HCT116 (cell line): ENCODE measurements around the gene RCVRN. TPM values are rescaled to one million over a fixed set of nuclear protein-coding genes. Genes with fewer than 3 reads are reported as not detected.

Experiments
- ATAC-seq: fragments of 200-7000 bp; cut with Tn5 transposase; 2 replicates; pipeline ENCODE4 v1.9.1; 2020; ENCODE audit warnings: mild to moderate bottlenecking, moderate library complexity
- BruUV-seq: library from RNA; stranded (reverse); fragments of 400-500 nt; replicated peaks from 2 replicates; lab custom pipeline; 2021; lab: Mats Ljungman, UMichigan
- CTCF ChIA-PET: fragments of 300-600 bp; sonication (Branson Sonifier 250); formaldehyde crosslinking; loops from one replicate; lab custom pipeline; 2021; ENCODE audit warnings: antibody characterized with exemption; lab: Charles Lee
- POLR2A ChIA-PET: fragments of 300-600, 350-600 bp; sonication (Branson Sonifier 250); formaldehyde crosslinking; loops from one replicate; lab custom pipeline; 2021; ENCODE audit warnings: antibody characterized with exemption; lab: Charles Lee
- RAD21 ChIA-PET, 2 experiments: fragments of 300-600 bp; sonication (Branson Sonifier 250); formaldehyde crosslinking; loops; one replicate each; lab custom pipeline; 2023; ENCODE audit warnings: low total read pairs in 2 of 2; ENCODE audit not compliant: uncharacterized antibody in 2 of 2, unreplicated experiment in 2 of 2, low non-redundant PET in 1 of 2; lab: Charles Lee
- DNase-seq: peaks from one replicate; pipeline ENCODE4 v3.0.0-alpha.2; 2010; ENCODE audit warnings: low read depth, low spot score
- H2AFZ ChIP-seq: fragments of 200-600 bp; shearing (Covaris generic), sonication (generic); 2 replicates; pipeline ENCODE4 v1.6.1; 2017; ENCODE audit warnings: low read depth, mixed run types, mixed read lengths, antibody characterized with exemption, low read length; ENCODE audit not compliant: poor library complexity, severe bottlenecking
- H3K27ac ChIP-seq: 2 replicates; pipeline ENCODE4 v1.5.1; 2012; ENCODE audit warnings: low read depth, low read length
- H3K27me3 ChIP-seq: fragments of 200-600 bp; sonication (generic); 2 replicates; pipeline ENCODE4 v1.6.1; 2016; ENCODE audit warnings: mixed run types, low read length, mixed read lengths; ENCODE audit not compliant: insufficient read depth
- H3K36me3 ChIP-seq, 2 experiments: fragments of 200-500 bp in 1 of 2; fragments of 200-600 bp in 1 of 2; sonication (Bioruptor generic) in 1 of 2; sonication (generic) in 1 of 2; 2 replicates each; pipeline versions ENCODE4 v1.5.1 to v1.6.1; 2014 to 2016; ENCODE audit warnings: low read length in 2 of 2, inconsistent platforms in 1 of 2, mixed read lengths in 1 of 2, mixed run types in 1 of 2; ENCODE audit not compliant: insufficient read depth in 2 of 2, control insufficient read depth in 1 of 2
- H3K4me1 ChIP-seq, 2 experiments: fragments of 200-600 bp in 1 of 2; sonication (generic) in 1 of 2; 2 replicates each; pipeline versions ENCODE4 v1.5.1 to v1.6.1; 2012 to 2017; ENCODE audit warnings: low read length in 2 of 2, inconsistent platforms in 1 of 2, mild to moderate bottlenecking in 1 of 2, mixed read lengths in 1 of 2, mixed run types in 1 of 2, moderate library complexity in 1 of 2; ENCODE audit not compliant: insufficient read depth in 2 of 2, control insufficient read depth in 1 of 2
- H3K4me2 ChIP-seq: fragments of 200-600 bp; sonication (generic); 2 replicates; pipeline ENCODE4 v1.6.1; 2017; ENCODE audit warnings: mixed run types, low read length, mixed read lengths
- H3K4me3 ChIP-seq, 2 experiments: fragments of 200-600 bp in 1 of 2; sonication (generic) in 1 of 2; replicated peaks in 1 of 2; 2 replicates each; pipeline ENCODE4 v1.5.1; 2011 to 2016; ENCODE audit warnings: low read length in 2 of 2, control low read depth in 1 of 2, low read depth in 1 of 2, mild to moderate bottlenecking in 1 of 2, mixed read lengths in 1 of 2, mixed run types in 1 of 2
- H3K79me2 ChIP-seq: fragments of 200-600 bp; sonication (generic); 2 replicates; pipeline ENCODE4 v1.6.1; 2017; ENCODE audit warnings: mild to moderate bottlenecking, mixed run types, low read length, moderate library complexity, mixed read lengths; ENCODE audit not compliant: insufficient read depth
- H3K9ac ChIP-seq: fragments of 200-600 bp; sonication (generic); 2 replicates; pipeline ENCODE4 v1.6.1; 2016; ENCODE audit warnings: low read length, mixed read lengths
- H3K9me2 ChIP-seq: fragments of 200-600 bp; sonication (generic), shearing (Covaris generic); 2 replicates; pipeline ENCODE4 v1.6.1; 2017; ENCODE audit warnings: mixed run types, mild to moderate bottlenecking, moderate library complexity; ENCODE audit not compliant: insufficient read depth
- H3K9me3 ChIP-seq, 2 experiments: fragments of 200-500 bp in 1 of 2; fragments of 200-600 bp in 1 of 2; sonication (Bioruptor generic) in 1 of 2; sonication (generic) in 1 of 2; 2 replicates each; pipeline ENCODE4 v1.6.1; 2014 to 2017; ENCODE audit warnings: low read length in 2 of 2, mixed read lengths in 2 of 2, inconsistent platforms in 1 of 2, low read depth in 1 of 2, mild to moderate bottlenecking in 1 of 2, mixed run types in 1 of 2, moderate library complexity in 1 of 2; ENCODE audit not compliant: control insufficient read depth in 1 of 2, insufficient read depth in 1 of 2
- H4K20me1 ChIP-seq: fragments of 200-600 bp; sonication (generic), shearing (Covaris generic); 2 replicates; pipeline ENCODE4 v1.6.1; 2017; ENCODE audit warnings: mixed run types, mild to moderate bottlenecking, moderate library complexity; ENCODE audit not compliant: insufficient read depth
- CBX3 ChIP-seq: IDR thresholded peaks from 2 replicates; pipeline ENCODE4 v1.6.1; 2012; ENCODE audit warnings: low read depth
- EGR1 ChIP-seq: IDR thresholded peaks from 2 replicates; pipeline ENCODE4 v1.6.1; 2012; ENCODE audit warnings: low read depth
- ELF1 ChIP-seq: IDR thresholded peaks from 2 replicates; pipeline ENCODE4 v1.6.1; 2012; ENCODE audit warnings: low read depth, borderline replicate concordance
- EZH2phosphoT487 ChIP-seq: fragments of 200-600 bp; IDR thresholded peaks from 2 replicates; pipeline ENCODE4 v1.6.1; 2018; ENCODE audit warnings: antibody characterized with exemption, borderline replicate concordance
- SIN3A ChIP-seq: IDR thresholded peaks from 2 replicates; pipeline ENCODE4 v1.6.1; 2012; ENCODE audit warnings: low read depth
- SP1 ChIP-seq: IDR thresholded peaks from 2 replicates; pipeline ENCODE4 v1.6.1; 2012; ENCODE audit warnings: low read depth
- SRF ChIP-seq: IDR thresholded peaks from 2 replicates; pipeline ENCODE4 v1.6.1; 2012; ENCODE audit warnings: low read depth
- YY1 ChIP-seq: IDR thresholded peaks from 2 replicates; pipeline ENCODE4 v1.6.1; 2011; ENCODE audit warnings: low read length, low read depth, moderate library complexity, mild to moderate bottlenecking; ENCODE audit not compliant: insufficient replicate concordance; ENCODE audit errors: extremely low read depth
- ZFX ChIP-seq: fragments of 450-650 bp; IDR thresholded peaks from 2 replicates; pipeline ENCODE4 v1.6.1; 2017
- ZNF274 ChIP-seq: fragments of 200-500 bp; sonication (Bioruptor generic); IDR thresholded peaks from 2 replicates; pipeline ENCODE4 v1.6.1; 2014; ENCODE audit warnings: mild to moderate bottlenecking, low read depth, low read length, inconsistent platforms
- intact Hi-C: fragments of 100-400 bp; cut with micrococcal nuclease; formaldehyde crosslinking; loops from 2 replicates; pipeline ENCODE4 v1.10.0; 2022
- total RNA-seq: library from RNA; stranded (reverse); gene quantifications from one replicate; pipeline ENCODE4 v1.2.1, GENCODE V29; 2021; ENCODE audit not compliant: unreplicated experiment
- TF ChIP-seq, protein P1 (sequence below): IDR thresholded peaks from 2 replicates; pipeline ENCODE4 v1.6.1; 2012
- TF ChIP-seq, protein P2 (sequence below): IDR thresholded peaks from 2 replicates; pipeline ENCODE4 v1.6.1; 2011; ENCODE audit warnings: mild to moderate bottlenecking, low read length, moderate library complexity; ENCODE audit not compliant: insufficient replicate concordance; ENCODE audit errors: extremely low read depth
- TF ChIP-seq, protein P3 (sequence below), 3 experiments: fragments of 200-600 bp in 1 of 3; sonication (generic) in 1 of 3; IDR thresholded peaks in 2 of 3; conservative IDR thresholded peaks in 1 of 3; 2 replicates each; pipeline ENCODE4 v1.5.1; 2012 to 2017; ENCODE audit warnings: low read depth in 2 of 3, low read length in 2 of 3, antibody characterized with exemption in 1 of 3, borderline replicate concordance in 1 of 3, control low read depth in 1 of 3, mild to moderate bottlenecking in 1 of 3, mixed read lengths in 1 of 3, mixed run types in 1 of 3, moderate library complexity in 1 of 3; ENCODE audit not compliant: insufficient read depth in 1 of 3
- TF ChIP-seq, protein P4 (sequence below): IDR thresholded peaks from 2 replicates; pipeline ENCODE4 v1.6.1; 2012

Gene RCVRN
- total RNA-seq, 1 experiment from 2014 or later = not detected

DNA sequence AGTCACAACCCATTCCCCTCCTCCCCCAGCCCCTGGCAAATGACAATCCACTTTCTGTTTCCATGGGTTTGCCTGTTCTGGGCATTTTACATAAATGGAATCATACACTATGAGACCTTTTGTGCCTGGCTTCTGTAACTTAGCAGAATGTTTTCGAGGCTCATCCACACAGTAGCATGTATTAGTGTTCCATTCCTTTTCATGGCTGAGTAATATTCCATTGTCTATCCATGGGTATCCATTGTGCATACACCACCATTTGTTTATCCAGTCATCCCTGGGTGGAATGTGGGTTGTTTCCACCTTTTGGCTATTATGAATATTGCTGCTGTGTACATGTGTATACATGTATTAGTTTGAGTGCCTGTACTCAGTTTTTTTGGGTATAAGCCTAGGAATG, 33.7 kb upstream of the RCVRN start:
- no peaks in the 10 kb centered on the region for H3K79me2 ChIP-seq
- H3K4me2 ChIP-seq = no peak overlapping the region
- intact Hi-C loops = no loop called here
- no peak overlapping the region for H3K27ac ChIP-seq
- H3K36me3 ChIP-seq = no peaks in the 10 kb centered on the region
- no peak overlapping the region for H2AFZ ChIP-seq
- no peak for ATAC-seq
- no peak for TF ChIP-seq SIN3A
- TF ChIP-seq, protein P1, sequence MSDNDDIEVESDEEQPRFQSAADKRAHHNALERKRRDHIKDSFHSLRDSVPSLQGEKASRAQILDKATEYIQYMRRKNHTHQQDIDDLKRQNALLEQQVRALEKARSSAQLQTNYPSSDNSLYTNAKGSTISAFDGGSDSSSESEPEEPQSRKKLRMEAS = no peak
- TF ChIP-seq ELF1 = no peak
- no peak for TF ChIP-seq EZH2phosphoT487
- TF ChIP-seq SRF = no peak
- TF ChIP-seq, all 23 proteins: peak for 0
- no peak overlapping the region for H3K4me3 ChIP-seq
- RAD21 ChIA-PET = no interaction called here
- no peaks in the 10 kb centered on the region for H4K20me1 ChIP-seq
- H3K9ac ChIP-seq = no peak overlapping the region
- no peaks in the 10 kb centered on the region for H3K9me3 ChIP-seq
- CTCF ChIA-PET = interaction anchor here (1.2 kb wide), 1 partner anchor 10 kb away, joined by 3 read pairs; no protein-coding TSS in a partner anchor
- POLR2A ChIA-PET = no interaction called here
- no peaks in the 10 kb centered on the region for H3K27me3 ChIP-seq
- no peaks in the 10 kb centered on the region for H3K4me1 ChIP-seq
- no peak for DNase-seq
- BruUV-seq = no TSS peak
- no peaks in the 10 kb centered on the region for H3K9me2 ChIP-seq

DNA sequence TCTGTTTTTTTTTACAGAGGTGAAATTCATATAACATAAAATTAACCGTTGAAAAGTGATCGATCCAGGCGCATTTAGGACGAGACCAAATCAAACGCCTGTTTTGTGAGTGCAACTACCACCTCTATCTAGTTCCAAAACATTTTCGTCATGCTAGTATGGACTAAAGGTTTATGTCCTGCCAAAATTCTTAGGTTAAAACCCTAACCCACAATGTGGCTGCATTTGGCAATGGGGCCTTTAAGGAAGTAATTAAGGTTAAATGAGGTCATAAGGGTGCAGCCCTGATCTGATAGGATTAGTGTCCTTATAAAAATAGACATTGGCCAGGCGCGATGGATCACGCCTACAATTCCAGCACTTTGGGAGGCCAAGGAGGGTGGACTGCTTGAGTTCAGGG, 32.8 kb upstream of the RCVRN start:
- Histone ChIP-seq H3K9me2 (no peaks in the 10 kb centered on the region), H3K27ac (no peak overlapping the region), H3K4me1 (no peaks in the 10 kb centered on the region), H4K20me1 (no peaks in the 10 kb centered on the region), H3K27me3 (no peaks in the 10 kb centered on the region), H3K4me2 (no peak overlapping the region), H3K9ac (no peak overlapping the region), H3K4me3 (no peak overlapping the region), H3K79me2 (no peaks in the 10 kb centered on the region), H3K36me3 (no peaks in the 10 kb centered on the region), H3K9me3 (no peaks in the 10 kb centered on the region), H2AFZ (no peak overlapping the region)
- TF ChIP-seq CBX3 = no peak
- TF ChIP-seq EGR1 = no peak
- TF ChIP-seq ZFX = no peak
- TF ChIP-seq SRF = no peak
- TF ChIP-seq, protein P2, sequence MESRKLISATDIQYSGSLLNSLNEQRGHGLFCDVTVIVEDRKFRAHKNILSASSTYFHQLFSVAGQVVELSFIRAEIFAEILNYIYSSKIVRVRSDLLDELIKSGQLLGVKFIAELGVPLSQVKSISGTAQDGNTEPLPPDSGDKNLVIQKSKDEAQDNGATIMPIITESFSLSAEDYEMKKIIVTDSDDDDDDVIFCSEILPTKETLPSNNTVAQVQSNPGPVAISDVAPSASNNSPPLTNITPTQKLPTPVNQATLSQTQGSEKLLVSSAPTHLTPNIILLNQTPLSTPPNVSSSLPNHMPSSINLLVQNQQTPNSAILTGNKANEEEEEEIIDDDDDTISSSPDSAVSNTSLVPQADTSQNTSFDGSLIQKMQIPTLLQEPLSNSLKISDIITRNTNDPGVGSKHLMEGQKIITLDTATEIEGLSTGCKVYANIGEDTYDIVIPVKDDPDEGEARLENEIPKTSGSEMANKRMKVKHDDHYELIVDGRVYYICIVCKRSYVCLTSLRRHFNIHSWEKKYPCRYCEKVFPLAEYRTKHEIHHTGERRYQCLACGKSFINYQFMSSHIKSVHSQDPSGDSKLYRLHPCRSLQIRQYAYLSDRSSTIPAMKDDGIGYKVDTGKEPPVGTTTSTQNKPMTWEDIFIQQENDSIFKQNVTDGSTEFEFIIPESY = no peak
- no peak for TF ChIP-seq ZNF274
- TF ChIP-seq, protein P3, sequence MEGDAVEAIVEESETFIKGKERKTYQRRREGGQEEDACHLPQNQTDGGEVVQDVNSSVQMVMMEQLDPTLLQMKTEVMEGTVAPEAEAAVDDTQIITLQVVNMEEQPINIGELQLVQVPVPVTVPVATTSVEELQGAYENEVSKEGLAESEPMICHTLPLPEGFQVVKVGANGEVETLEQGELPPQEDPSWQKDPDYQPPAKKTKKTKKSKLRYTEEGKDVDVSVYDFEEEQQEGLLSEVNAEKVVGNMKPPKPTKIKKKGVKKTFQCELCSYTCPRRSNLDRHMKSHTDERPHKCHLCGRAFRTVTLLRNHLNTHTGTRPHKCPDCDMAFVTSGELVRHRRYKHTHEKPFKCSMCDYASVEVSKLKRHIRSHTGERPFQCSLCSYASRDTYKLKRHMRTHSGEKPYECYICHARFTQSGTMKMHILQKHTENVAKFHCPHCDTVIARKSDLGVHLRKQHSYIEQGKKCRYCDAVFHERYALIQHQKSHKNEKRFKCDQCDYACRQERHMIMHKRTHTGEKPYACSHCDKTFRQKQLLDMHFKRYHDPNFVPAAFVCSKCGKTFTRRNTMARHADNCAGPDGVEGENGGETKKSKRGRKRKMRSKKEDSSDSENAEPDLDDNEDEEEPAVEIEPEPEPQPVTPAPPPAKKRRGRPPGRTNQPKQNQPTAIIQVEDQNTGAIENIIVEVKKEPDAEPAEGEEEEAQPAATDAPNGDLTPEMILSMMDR (IDR thresholded peaks at IDR 0.05 in 2 of 3, conservative IDR thresholded peaks at IDR 0.05 in 1 of 3; ENCODE audit: borderline replicate concordance in 1 of 3, insufficient read depth in 1 of 3, low read depth in 2 of 3, low read length in 2 of 3) = no peak
- TF ChIP-seq, protein P4, sequence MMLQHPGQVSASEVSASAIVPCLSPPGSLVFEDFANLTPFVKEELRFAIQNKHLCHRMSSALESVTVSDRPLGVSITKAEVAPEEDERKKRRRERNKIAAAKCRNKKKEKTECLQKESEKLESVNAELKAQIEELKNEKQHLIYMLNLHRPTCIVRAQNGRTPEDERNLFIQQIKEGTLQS = no peak
- TF ChIP-seq SP1 = no peak
- TF ChIP-seq YY1 = no peak
- TF ChIP-seq, protein P1 = no peak
- RAD21 ChIA-PET = no interaction called here
- ATAC-seq (no peak), DNase-seq (no peak)
- intact Hi-C loops = no loop called here
- BruUV-seq = no TSS peak
- POLR2A ChIA-PET = no interaction called here
- CTCF ChIA-PET = no interaction called here
